KMS-11 (cell line): ENCODE data around the gene PCCA.
"Not testable (repeated sequence)": the region's sequence is repeated elsewhere in the genome, so short reads cannot be mapped to it uniquely, and the experiment has no call there.

ENCODE experiments used
- H2AFZ ChIP-seq: fragments of 200-600 bp; sonication (generic); 2 replicates; pipeline ENCODE4 v1.6.1; 2016; ENCODE audit warnings: antibody characterized with exemption, mixed run types, low read depth
- H3K27ac ChIP-seq: fragments of 200-600 bp; sonication (generic); 2 replicates; pipeline ENCODE4 v1.6.1; 2016; ENCODE audit warnings: mild to moderate bottlenecking, mixed run types
- H3K27me3 ChIP-seq: fragments of 200-600 bp; sonication (generic); 2 replicates; pipeline ENCODE4 v1.6.1; 2017; ENCODE audit warnings: mild to moderate bottlenecking, low read depth, mixed run types, moderate library complexity; ENCODE audit not compliant: insufficient read depth
- H3K36me3 ChIP-seq: fragments of 200-600 bp; sonication (generic); 2 replicates; pipeline ENCODE4 v1.6.1; 2017; ENCODE audit warnings: mild to moderate bottlenecking, mixed run types; ENCODE audit not compliant: insufficient read depth
- H3K4me1 ChIP-seq: fragments of 200-600 bp; sonication (generic); 2 replicates; pipeline ENCODE4 v1.6.1; 2016; ENCODE audit warnings: mild to moderate bottlenecking, low read depth, mixed run types; ENCODE audit not compliant: poor library complexity, severe bottlenecking
- H3K4me2 ChIP-seq: fragments of 200-600 bp; sonication (generic); 2 replicates; pipeline ENCODE4 v1.7.0; 2016; ENCODE audit warnings: mild to moderate bottlenecking, mixed run types
- H3K4me3 ChIP-seq: fragments of 200-600 bp; sonication (generic); IDR thresholded peaks from 2 replicates; pipeline ENCODE4 v1.6.1; 2017; ENCODE audit warnings: low read depth, low read length, mixed read lengths; ENCODE audit not compliant: insufficient read depth
- H3K79me2 ChIP-seq: fragments of 200-600 bp; sonication (generic); 2 replicates; pipeline ENCODE4 v1.6.1; 2016; ENCODE audit warnings: low read depth, mixed run types; ENCODE audit not compliant: insufficient read depth
- H3K9ac ChIP-seq: fragments of 200-600 bp; sonication (generic); 2 replicates; pipeline ENCODE4 v1.6.1; 2016; ENCODE audit warnings: mild to moderate bottlenecking, mixed run types
- H4K20me1 ChIP-seq: fragments of 200-600 bp; sonication (generic); 2 replicates; pipeline ENCODE4 v1.6.1; 2016; ENCODE audit warnings: mild to moderate bottlenecking, mixed run types; ENCODE audit not compliant: insufficient read depth
- TF ChIP-seq, protein P1 (sequence below): fragments of 200-600 bp; sonication (generic); conservative IDR thresholded peaks from 2 replicates; pipeline ENCODE4 v1.6.1; 2017; ENCODE audit warnings: low read depth, mild to moderate bottlenecking, antibody characterized with exemption, low read length, moderate library complexity, mixed read lengths

PCCA gene

DNA sequence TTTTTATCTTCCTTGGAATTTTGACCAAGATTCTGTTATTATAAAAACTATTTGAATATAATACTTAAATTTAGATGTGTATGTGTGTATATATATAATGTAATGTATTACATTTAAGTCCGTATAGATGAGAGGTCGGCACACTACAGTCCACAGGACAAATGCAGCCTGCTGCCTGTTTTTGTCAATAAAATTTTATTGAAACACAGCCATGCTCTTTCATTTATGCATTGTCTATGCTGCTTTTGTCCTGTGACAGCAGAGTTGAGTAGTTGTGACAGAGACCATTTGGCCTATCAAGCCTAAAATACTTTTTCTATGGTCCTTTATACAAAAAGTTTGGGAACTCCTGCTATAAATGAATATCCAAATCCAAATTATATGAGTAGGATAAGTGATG, 69.7 kb downstream of the PCCA start:
- H3K79me2 ChIP-seq, result no peaks in the 10 kb centered on the region
- peaks cover 9% of the 10 kb centered on the region for H3K4me1 ChIP-seq
- no peak overlapping the region for H3K4me2 ChIP-seq
- H3K4me3 ChIP-seq, result no peak overlapping the region
- no peaks in the 10 kb centered on the region for H4K20me1 ChIP-seq
- no peaks in the 10 kb centered on the region for H3K27me3 ChIP-seq
- H3K9ac ChIP-seq, result no peak overlapping the region
- TF ChIP-seq, protein P1, sequence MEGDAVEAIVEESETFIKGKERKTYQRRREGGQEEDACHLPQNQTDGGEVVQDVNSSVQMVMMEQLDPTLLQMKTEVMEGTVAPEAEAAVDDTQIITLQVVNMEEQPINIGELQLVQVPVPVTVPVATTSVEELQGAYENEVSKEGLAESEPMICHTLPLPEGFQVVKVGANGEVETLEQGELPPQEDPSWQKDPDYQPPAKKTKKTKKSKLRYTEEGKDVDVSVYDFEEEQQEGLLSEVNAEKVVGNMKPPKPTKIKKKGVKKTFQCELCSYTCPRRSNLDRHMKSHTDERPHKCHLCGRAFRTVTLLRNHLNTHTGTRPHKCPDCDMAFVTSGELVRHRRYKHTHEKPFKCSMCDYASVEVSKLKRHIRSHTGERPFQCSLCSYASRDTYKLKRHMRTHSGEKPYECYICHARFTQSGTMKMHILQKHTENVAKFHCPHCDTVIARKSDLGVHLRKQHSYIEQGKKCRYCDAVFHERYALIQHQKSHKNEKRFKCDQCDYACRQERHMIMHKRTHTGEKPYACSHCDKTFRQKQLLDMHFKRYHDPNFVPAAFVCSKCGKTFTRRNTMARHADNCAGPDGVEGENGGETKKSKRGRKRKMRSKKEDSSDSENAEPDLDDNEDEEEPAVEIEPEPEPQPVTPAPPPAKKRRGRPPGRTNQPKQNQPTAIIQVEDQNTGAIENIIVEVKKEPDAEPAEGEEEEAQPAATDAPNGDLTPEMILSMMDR, result no peak
- H3K36me3 ChIP-seq, result no peaks in the 10 kb centered on the region
- no peak overlapping the region for H2AFZ ChIP-seq
- no peak overlapping the region for H3K27ac ChIP-seq

DNA sequence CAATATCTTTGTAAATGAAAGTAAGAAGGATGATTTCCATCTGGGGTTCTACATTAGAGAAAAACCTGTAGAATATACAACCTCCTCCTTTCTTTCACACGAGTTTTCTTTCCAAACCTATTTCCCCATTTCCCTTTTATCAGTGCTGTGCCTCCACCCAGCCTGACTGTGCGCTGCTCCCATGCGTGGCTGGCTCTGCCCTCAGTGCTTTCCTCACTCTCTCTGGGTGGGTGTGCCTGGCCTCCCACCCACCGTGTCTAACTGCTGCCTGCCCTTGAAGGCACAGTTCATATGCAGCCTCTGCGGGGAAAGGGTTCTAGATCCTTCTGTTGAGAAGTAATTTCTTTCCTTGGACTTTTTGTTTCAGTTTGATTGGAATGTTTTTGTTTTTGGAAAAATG, 70.7 kb downstream of the PCCA start:
- Histone ChIP-seq H3K4me2 (no peak overlapping the region), H3K4me1 (peaks cover 9% of the 10 kb centered on the region), H4K20me1 (no peaks in the 10 kb centered on the region), H3K4me3 (no peak overlapping the region), H3K27ac (no peak overlapping the region), H2AFZ (no peak overlapping the region), H3K36me3 (no peaks in the 10 kb centered on the region), H3K9ac (no peak overlapping the region), H3K79me2 (no peaks in the 10 kb centered on the region), H3K27me3 (no peaks in the 10 kb centered on the region)
- TF ChIP-seq, protein P1, result no peak

DNA sequence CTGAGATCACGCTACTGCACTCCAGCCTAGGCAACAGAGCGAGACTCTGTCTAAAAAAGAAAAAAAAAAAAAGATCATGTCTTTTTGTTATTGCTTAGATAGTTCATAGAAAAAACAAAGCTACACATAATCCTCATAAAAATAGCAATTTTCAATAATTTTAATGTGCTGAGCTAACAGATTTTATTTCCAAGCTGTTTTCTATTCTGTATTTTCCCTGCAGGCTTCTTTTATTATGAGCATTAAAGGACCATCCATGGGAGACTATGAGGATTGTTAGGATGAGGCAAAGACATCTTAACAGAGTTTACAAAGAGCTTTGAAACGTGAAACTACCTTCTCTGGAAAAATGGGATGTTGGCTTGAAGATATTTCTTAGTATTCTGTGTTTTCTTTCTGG, 71.6 kb downstream of the PCCA start:
- TF ChIP-seq, protein P1, result no peak
- Histone ChIP-seq H3K79me2 (no peaks in the 10 kb centered on the region), H3K4me2 (no peak overlapping the region), H3K9ac (no peak overlapping the region), H3K27me3 (no peaks in the 10 kb centered on the region), H3K4me3 (no peak overlapping the region), H4K20me1 (no peaks in the 10 kb centered on the region), H2AFZ (no peak overlapping the region), H3K27ac (no peak overlapping the region), H3K36me3 (no peaks in the 10 kb centered on the region), H3K4me1 (peaks cover 9% of the 10 kb centered on the region)

DNA sequence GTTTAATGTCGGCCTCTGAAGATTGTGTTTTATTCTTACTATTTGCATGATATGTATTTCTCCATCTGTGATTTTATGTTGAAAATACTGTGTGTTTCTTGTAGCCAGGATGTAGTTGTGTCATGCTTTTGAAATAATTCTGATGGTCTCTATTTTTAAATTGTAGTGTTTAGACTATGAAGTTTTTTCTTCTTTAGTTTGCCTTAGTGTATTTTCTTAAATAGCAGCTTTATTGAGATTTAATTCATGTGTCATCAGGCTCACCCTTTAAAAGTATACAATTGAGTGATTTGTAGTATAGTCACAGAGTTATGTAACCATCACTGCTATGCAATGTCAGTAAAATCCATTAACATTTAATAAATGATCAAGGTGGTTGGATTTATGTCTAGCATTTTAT, 74.5 kb downstream of the PCCA start:
- H3K36me3 ChIP-seq, result no peaks in the 10 kb centered on the region
- no peak overlapping the region for H3K4me2 ChIP-seq
- H3K9ac ChIP-seq, result no peak overlapping the region
- no peak overlapping the region for H3K4me3 ChIP-seq
- H3K79me2 ChIP-seq, result no peaks in the 10 kb centered on the region
- no peak overlapping the region for H2AFZ ChIP-seq
- no peaks in the 10 kb centered on the region for H3K27me3 ChIP-seq
- TF ChIP-seq, protein P1, result no peak
- no peak overlapping the region for H3K27ac ChIP-seq
- H3K4me1 ChIP-seq, result no peaks in the 10 kb centered on the region
- H4K20me1 ChIP-seq, result no peaks in the 10 kb centered on the region

DNA sequence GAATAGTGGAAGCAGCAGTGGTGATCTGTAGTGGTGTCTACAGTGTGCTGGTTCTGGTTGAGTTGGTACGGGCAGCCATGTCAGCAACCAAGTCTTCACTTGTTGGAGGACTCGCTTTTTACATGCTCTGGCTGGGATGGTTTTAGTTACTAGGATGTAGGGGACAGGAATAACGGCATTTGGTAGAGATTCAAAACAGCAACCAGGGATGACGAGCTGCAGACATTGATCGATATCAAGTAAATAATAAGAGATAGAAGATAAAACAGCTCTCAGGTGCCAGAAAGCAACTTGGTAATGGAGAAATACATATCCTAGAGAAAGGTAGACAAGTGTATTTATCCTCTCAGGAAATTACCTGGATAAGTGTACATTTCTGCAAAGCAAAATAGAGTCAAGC, 84.3 kb downstream of the PCCA start:
- H3K36me3 ChIP-seq, result no peaks in the 10 kb centered on the region
- no peak overlapping the region for H3K4me3 ChIP-seq
- no peak overlapping the region for H3K27ac ChIP-seq
- no peaks in the 10 kb centered on the region for H3K27me3 ChIP-seq
- no peak overlapping the region for H3K9ac ChIP-seq
- no peaks in the 10 kb centered on the region for H3K4me1 ChIP-seq
- H2AFZ ChIP-seq, result no peak overlapping the region
- TF ChIP-seq, protein P1, result no peak
- H3K79me2 ChIP-seq, result no peaks in the 10 kb centered on the region
- H4K20me1 ChIP-seq, result no peaks in the 10 kb centered on the region
- H3K4me2 ChIP-seq, result no peak overlapping the region

DNA sequence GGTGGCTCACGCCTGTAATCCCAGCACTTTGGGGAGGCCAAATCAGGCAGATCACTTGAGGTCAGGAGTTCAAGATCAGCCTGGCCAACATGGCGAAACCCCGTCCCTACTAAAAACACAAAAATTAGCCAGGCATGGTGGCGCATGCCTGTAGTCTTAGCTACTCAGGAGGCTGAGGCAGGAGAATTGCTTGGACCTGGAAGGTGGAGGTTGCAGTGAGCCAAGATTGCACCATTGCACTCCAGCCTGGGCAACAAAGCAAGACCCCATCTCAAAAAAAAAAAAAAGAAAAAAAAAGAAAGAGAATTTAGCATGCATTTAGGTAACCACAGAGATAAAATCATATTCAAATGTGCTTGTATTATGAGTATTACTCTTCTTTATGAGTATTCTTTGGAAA, 85.6 kb downstream of the PCCA start:
- not testable (repeated sequence) for H4K20me1 ChIP-seq, H3K4me2 ChIP-seq, H2AFZ ChIP-seq, H3K27me3 ChIP-seq, H3K36me3 ChIP-seq, H3K9ac ChIP-seq, H3K79me2 ChIP-seq, H3K4me1 ChIP-seq, H3K27ac ChIP-seq, H3K4me3 ChIP-seq
